DND-41 (cell line): ENCODE measurements around the gene DNAH2.

Experiments used
- ATAC-seq: fragments of 200-7000 bp; cut with Tn5 transposase; 3 replicates; pipeline ENCODE4 v1.9.1; 2021; ENCODE audit warnings: low read depth; ENCODE audit not compliant: insufficient read depth
- DNase-seq: peaks from one replicate; pipeline ENCODE4 v3.0.0-alpha.2; 2020
- H2AFZ ChIP-seq: 2 replicates; pipeline ENCODE4 v1.6.0; 2012; ENCODE audit warnings: low read depth, low read length
- H3K27ac ChIP-seq: 2 replicates; pipeline ENCODE4 v1.5.1; 2012; ENCODE audit warnings: low read length, inconsistent platforms
- H3K27me3 ChIP-seq: fragments of 200-600 bp; sonication (generic); 2 replicates; pipeline ENCODE4 v1.6.0; 2012; ENCODE audit warnings: low read length, mild to moderate bottlenecking, inconsistent platforms; ENCODE audit not compliant: insufficient read depth, poor library complexity
- H3K36me3 ChIP-seq: 2 replicates; pipeline ENCODE4 v1.5.1; 2012; ENCODE audit warnings: low read length, inconsistent platforms; ENCODE audit not compliant: insufficient read depth
- H3K4me1 ChIP-seq: 2 replicates; pipeline ENCODE4 v1.5.1; 2012; ENCODE audit warnings: mild to moderate bottlenecking, low read length; ENCODE audit not compliant: insufficient read depth
- H3K4me2 ChIP-seq: 2 replicates; pipeline ENCODE4 v1.6.0; 2012; ENCODE audit warnings: mild to moderate bottlenecking, moderate library complexity, low read length, inconsistent platforms; ENCODE audit not compliant: insufficient read depth
- H3K4me3 ChIP-seq, 2 experiments: fragments of 200-600 bp in 1 of 2; shearing (Covaris generic) in 1 of 2; 2 replicates each; pipeline ENCODE4 v1.5.1; 2012 to 2016; ENCODE audit warnings: inconsistent platforms in 2 of 2, low read length in 2 of 2, mild to moderate bottlenecking in 2 of 2, low read depth in 1 of 2, moderate library complexity in 1 of 2
- H3K79me2 ChIP-seq: 2 replicates; pipeline ENCODE4 v1.6.0; 2012; ENCODE audit warnings: low read length, inconsistent platforms; ENCODE audit not compliant: insufficient read depth
- H3K9ac ChIP-seq: 2 replicates; pipeline ENCODE4 v1.6.0; 2012; ENCODE audit warnings: low read depth, mild to moderate bottlenecking, inconsistent platforms, low read length, moderate library complexity
- H3K9me3 ChIP-seq: 2 replicates; pipeline ENCODE4 v1.5.1; 2012; ENCODE audit warnings: low read length, moderate library complexity, mild to moderate bottlenecking, inconsistent platforms; ENCODE audit not compliant: insufficient read depth, severe bottlenecking
- H4K20me1 ChIP-seq: 2 replicates; pipeline ENCODE4 v1.6.0; 2012; ENCODE audit warnings: low read length; ENCODE audit not compliant: insufficient read depth
- EZH2 ChIP-seq: IDR thresholded peaks from 3 replicates; pipeline ENCODE4 v1.6.1; 2012; ENCODE audit warnings: borderline replicate concordance, low read depth, mild to moderate bottlenecking, moderate library complexity, low read length, inconsistent platforms; ENCODE audit not compliant: severe bottlenecking
- TF ChIP-seq, protein P1 (sequence below): IDR thresholded peaks from 2 replicates; pipeline ENCODE4 v1.5.1; 2012; ENCODE audit warnings: borderline replicate concordance, low read length, moderate library complexity, mild to moderate bottlenecking; ENCODE audit not compliant: poor library complexity, severe bottlenecking; ENCODE audit errors: extremely low read depth

The DNAH2 gene

DNA sequence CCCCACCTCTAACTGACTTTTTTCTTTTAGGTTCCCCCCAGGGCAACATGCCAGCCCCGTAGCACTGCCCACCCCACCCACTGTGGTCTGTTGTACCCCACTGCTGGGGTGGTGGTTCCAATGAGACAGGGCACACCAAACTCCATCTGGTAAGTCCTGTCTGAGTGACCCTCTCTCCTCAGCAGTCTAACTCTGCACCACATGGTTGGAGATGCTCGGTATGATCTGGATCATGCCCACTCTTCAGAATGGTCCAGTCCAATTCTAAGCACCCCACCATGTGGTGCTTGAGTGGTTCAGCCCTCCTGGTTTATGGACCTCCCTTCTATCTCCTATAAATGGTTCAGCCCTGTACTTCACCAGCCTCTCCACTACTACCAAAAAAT is 122.3 kb downstream of the DNAH2 start:
- Histone ChIP-seq H3K9me3 (no peaks in the 10 kb centered on the region), H3K4me1 (peaks cover 82% of the 10 kb centered on the region), H3K36me3 (no peaks in the 10 kb centered on the region), H3K27me3 (peaks cover 49% of the 10 kb centered on the region), H3K27ac (no peak overlapping the region), H4K20me1 (peaks cover 29% of the 10 kb centered on the region), H2AFZ (no peak overlapping the region), H3K79me2 (no peaks in the 10 kb centered on the region), H3K4me3 (no peak overlapping the region), H3K9ac (no peak overlapping the region), H3K4me2 (no peak overlapping the region)
- TF ChIP-seq EZH2, result no peak
- TF ChIP-seq, protein P1, sequence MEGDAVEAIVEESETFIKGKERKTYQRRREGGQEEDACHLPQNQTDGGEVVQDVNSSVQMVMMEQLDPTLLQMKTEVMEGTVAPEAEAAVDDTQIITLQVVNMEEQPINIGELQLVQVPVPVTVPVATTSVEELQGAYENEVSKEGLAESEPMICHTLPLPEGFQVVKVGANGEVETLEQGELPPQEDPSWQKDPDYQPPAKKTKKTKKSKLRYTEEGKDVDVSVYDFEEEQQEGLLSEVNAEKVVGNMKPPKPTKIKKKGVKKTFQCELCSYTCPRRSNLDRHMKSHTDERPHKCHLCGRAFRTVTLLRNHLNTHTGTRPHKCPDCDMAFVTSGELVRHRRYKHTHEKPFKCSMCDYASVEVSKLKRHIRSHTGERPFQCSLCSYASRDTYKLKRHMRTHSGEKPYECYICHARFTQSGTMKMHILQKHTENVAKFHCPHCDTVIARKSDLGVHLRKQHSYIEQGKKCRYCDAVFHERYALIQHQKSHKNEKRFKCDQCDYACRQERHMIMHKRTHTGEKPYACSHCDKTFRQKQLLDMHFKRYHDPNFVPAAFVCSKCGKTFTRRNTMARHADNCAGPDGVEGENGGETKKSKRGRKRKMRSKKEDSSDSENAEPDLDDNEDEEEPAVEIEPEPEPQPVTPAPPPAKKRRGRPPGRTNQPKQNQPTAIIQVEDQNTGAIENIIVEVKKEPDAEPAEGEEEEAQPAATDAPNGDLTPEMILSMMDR, result no peak
- DNase-seq, result no peak
- no peak for ATAC-seq

DNA sequence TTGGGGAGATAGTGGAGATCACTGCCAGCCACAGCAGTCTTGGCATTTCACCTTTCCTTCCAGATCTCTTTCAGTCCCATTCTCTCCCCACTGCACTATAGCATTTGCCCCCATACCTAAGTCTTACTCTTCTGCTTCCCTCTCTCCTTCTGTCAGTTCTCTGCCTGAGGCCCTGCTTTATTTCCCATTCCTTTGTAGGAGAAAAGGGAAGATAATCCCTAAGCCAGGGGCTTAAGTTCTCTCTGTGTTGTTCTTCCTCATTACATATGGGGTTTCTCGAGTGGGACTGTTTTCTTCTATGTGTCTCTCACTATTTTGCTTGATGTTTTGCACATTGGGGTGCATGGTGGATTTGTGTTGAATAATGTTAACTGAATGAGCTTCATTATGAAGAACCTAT is 122.9 kb downstream of the DNAH2 start:
- DNase-seq (no peak), ATAC-seq (no peak)
- H4K20me1 ChIP-seq, result peaks cover 31% of the 10 kb centered on the region
- no peak overlapping the region for H2AFZ ChIP-seq
- H3K27ac ChIP-seq, result no peak overlapping the region
- H3K4me2 ChIP-seq, result peak overlapping the region; percentile 95; the same call in 1 of the 2 replicates
- H3K9ac ChIP-seq, result no peak overlapping the region; the same call in 1 of the 2 replicates
- TF ChIP-seq, protein P1, result no peak
- H3K4me1 ChIP-seq, result peaks cover 82% of the 10 kb centered on the region
- H3K9me3 ChIP-seq, result no peaks in the 10 kb centered on the region
- H3K4me3 ChIP-seq, result no peak overlapping the region
- H3K79me2 ChIP-seq, result no peaks in the 10 kb centered on the region
- H3K27me3 ChIP-seq, result peaks cover 49% of the 10 kb centered on the region
- peaks cover 2% of the 10 kb centered on the region; the same call in 1 of the 2 replicates for H3K36me3 ChIP-seq

DNA sequence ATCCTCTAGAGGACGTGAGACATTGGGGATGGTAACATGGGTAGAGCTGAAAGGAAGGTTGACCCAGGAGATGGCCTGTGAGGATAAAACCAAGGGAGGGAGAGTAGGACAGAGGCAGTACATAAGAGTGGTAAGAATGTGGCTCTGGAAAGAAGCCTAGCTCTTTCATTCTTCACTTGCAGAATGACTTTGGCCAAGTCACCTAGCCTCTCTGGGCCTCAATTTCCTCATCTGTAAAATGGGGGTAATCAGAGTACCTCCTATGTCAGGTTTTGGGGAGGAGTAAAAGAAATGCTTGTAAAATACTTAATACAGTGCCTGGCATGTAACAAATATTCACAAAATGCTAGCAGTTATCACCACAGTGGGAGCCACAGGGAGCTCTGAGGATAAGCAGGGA is 123.3 kb downstream of the DNAH2 start:
- Histone ChIP-seq H3K9ac (peak overlapping the region; percentile 60; the same call in 1 of the 2 replicates), H4K20me1 (peaks cover 33% of the 10 kb centered on the region), H3K4me1 (peaks cover 82% of the 10 kb centered on the region)

More for the DNA sequence above, 123.3 kb downstream of the DNAH2 start:
- Histone ChIP-seq H3K79me2 (no peaks in the 10 kb centered on the region; the same call in 1 of the 2 replicates), H3K27me3 (peaks cover 49% of the 10 kb centered on the region), H3K27ac (no peak overlapping the region), H3K4me3 (peak overlapping the region in 1 of 2 experiments; percentile 91; a peak in 2 of 4 replicates), H3K9me3 (no peaks in the 10 kb centered on the region), H3K36me3 (peaks cover 5% of the 10 kb centered on the region; the same call in 1 of the 2 replicates), H3K4me2 (peak overlapping the region; percentile 95), H2AFZ (no peak overlapping the region)
- ATAC-seq (no peak), DNase-seq (no peak)
- TF ChIP-seq EZH2, result no peak
- TF ChIP-seq, protein P1, result no peak
